ENCODE results near the gene LRRC59.

LRRC59 gene

DNA sequence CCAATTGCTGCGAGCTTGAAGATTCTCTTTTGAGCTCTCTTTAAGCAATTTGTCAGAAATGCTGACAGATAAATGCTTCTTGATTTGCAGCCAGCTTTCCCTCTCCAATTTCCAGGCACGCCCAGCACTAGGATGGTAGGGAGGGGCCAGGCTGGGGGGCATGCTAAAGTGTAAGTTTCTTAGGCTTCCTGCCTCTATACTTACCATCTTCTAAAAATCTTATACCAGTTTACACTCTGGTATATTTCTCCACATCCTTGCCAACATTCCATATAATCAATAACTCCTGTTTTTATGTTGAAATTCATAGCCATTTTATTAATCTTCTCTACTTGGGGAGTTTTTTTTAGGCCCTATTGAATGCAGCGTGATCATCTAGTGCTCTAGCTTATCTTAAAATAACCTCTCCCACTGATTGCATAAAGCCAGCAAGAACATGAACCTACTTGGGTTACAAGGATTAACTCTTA lies 46.2 kb upstream of the LRRC59 start:
- H3K36me3 ChIP-seq (ENCODE audit: control insufficient read depth in 1 of 2, insufficient read depth in 2 of 2, low read depth in 1 of 2, low read length in 2 of 2): peaks cover 0 to 6% of the 10 kb centered on the region in 2 experiments
- H3K27ac ChIP-seq (ENCODE audit: low read length, poor library complexity, severe bottlenecking): no peak overlapping the region
- peaks cover 16% of the 10 kb centered on the region for H3K79me1 ChIP-seq (replicated peaks; ENCODE audit: low read length, poor library complexity, severe bottlenecking)
- peaks cover 2% of the 10 kb centered on the region for H3K4me1 ChIP-seq (ENCODE audit: control insufficient read depth, insufficient read depth, low read depth, low read length)
- no peak overlapping the region for H2BK5ac ChIP-seq (ENCODE audit: low read depth, low read length, poor library complexity, severe bottlenecking)
- no peak overlapping the region for H2AFZ ChIP-seq (ENCODE audit: low read depth, low read length)
- H2BK12ac ChIP-seq (ENCODE audit: low read length in 2 of 2): no peak overlapping the region
- no peak overlapping the region for H3K14ac ChIP-seq (ENCODE audit: low read length in 2 of 2)
- H3K4me3 ChIP-seq (ENCODE audit: insufficient read depth in 1 of 2, low read depth in 1 of 2, low read length in 2 of 2): no peak overlapping the region
- H3K4me2 ChIP-seq (ENCODE audit: low read length, poor library complexity, severe bottlenecking): no peak overlapping the region
- no peaks in the 10 kb centered on the region for H3K27me3 ChIP-seq (ENCODE audit: control insufficient read depth in 1 of 2, insufficient read depth in 1 of 2, low read length in 2 of 2)
- no peak overlapping the region for H4K8ac ChIP-seq (ENCODE audit: low read length)
- H3K4ac ChIP-seq (ENCODE audit: low read depth in 1 of 2, low read length in 2 of 2): no peak overlapping the region
- H2BK120ac ChIP-seq (ENCODE audit: low read depth, low read length): no peak overlapping the region
- no peaks in the 10 kb centered on the region for H3K9me3 ChIP-seq (ENCODE audit: control insufficient read depth, low read length)
- DNase-seq: no peak
- H3K9ac ChIP-seq (ENCODE audit: low read length): no peak overlapping the region
- no peak overlapping the region for H2BK15ac ChIP-seq (ENCODE audit: low read depth, poor library complexity, severe bottlenecking)
- no peak overlapping the region for H3K23ac ChIP-seq (ENCODE audit: low read length in 2 of 2)
- 50% methylated on average over 3 of the region's 3 CpGs for WGBS
- H3K18ac ChIP-seq (ENCODE audit: low read depth in 1 of 2, low read length in 2 of 2): no peak overlapping the region
- no peak overlapping the region for H2AK5ac ChIP-seq (ENCODE audit: low read length, severe bottlenecking)
- no peak overlapping the region for H4K91ac ChIP-seq (ENCODE audit: low read length)

DNA sequence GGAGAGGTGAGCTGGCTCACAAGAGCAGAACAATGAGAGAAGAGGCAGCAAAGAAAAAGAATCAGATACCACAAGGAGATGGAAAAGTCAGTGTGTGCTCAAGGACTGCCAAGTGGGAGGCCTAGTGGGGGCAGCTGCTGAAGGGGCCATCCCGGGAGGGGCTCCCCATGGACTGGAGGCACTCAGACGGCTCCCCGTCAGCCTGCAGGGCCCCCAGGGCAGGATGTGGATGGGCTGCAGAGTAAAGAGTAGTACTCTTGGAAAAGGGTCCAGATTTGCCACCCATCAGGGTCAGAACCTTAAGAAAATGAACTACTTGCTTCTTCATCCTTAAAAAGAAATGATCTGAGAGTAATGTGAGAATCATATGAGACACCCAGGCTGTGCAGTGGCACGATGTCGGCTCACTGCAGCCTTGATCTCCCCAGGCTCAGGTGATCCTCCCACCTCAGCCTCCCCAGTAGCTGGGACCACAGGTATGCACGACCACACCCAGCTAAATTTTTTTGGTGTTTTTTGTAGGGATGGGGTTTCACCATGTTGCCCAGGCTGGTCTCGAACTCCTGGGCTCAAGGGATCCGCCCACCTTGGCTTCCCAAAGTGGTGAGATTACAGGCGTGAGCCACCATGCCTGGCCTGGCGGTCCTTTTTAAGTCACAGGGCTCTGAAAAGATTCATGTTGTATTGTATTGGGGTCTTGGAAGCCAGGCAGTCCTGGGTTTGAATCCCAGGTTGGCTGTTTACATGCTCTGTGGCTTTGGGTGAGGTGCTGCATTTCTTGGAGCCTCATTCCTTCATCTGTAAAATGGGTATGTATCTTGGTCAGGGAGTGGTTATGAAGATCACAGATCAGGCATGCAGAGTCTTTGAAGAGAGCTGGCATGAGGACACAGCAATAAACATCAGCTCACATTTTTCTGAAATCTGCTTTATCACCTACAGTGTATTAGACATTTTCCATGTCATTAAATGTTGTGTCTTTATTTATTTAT lies 43.8 kb upstream of the LRRC59 start:
- no peak overlapping the region for H4K91ac ChIP-seq (ENCODE audit: low read length)
- H3K14ac ChIP-seq (ENCODE audit: low read length in 2 of 2): no peak overlapping the region
- H3K18ac ChIP-seq (ENCODE audit: low read depth in 1 of 2, low read length in 2 of 2): no peak overlapping the region
- peaks cover 5 to 6% of the 10 kb centered on the region in 2 experiments for H3K36me3 ChIP-seq (ENCODE audit: control insufficient read depth in 1 of 2, insufficient read depth in 2 of 2, low read depth in 1 of 2, low read length in 2 of 2)
- DNase-seq: no peak
- no peak overlapping the region for H3K4me2 ChIP-seq (ENCODE audit: low read length, poor library complexity, severe bottlenecking)
- WGBS: 94% methylated on average over 8 of the region's 10 CpGs
- H3K27me3 ChIP-seq (ENCODE audit: control insufficient read depth in 1 of 2, insufficient read depth in 1 of 2, low read length in 2 of 2): no peaks in the 10 kb centered on the region
- H3K27ac ChIP-seq (ENCODE audit: low read length, poor library complexity, severe bottlenecking): no peak overlapping the region
- H2AFZ ChIP-seq (ENCODE audit: low read depth, low read length): no peak overlapping the region
- no peak overlapping the region for H2BK5ac ChIP-seq (ENCODE audit: low read depth, low read length, poor library complexity, severe bottlenecking)
- peaks cover 14% of the 10 kb centered on the region for H3K79me1 ChIP-seq (replicated peaks; ENCODE audit: low read length, poor library complexity, severe bottlenecking)
- H3K4me1 ChIP-seq (ENCODE audit: control insufficient read depth, insufficient read depth, low read depth, low read length): peaks cover 2% of the 10 kb centered on the region
- H4K8ac ChIP-seq (ENCODE audit: low read length): no peak overlapping the region
- H3K4me3 ChIP-seq (ENCODE audit: insufficient read depth in 1 of 2, low read depth in 1 of 2, low read length in 2 of 2): no peak overlapping the region
- no peak overlapping the region for H2AK5ac ChIP-seq (ENCODE audit: low read length, severe bottlenecking)
- H3K4ac ChIP-seq (ENCODE audit: low read depth in 1 of 2, low read length in 2 of 2): no peak overlapping the region
- H3K23ac ChIP-seq (ENCODE audit: low read length in 2 of 2): no peak overlapping the region
- no peak overlapping the region for H3K9ac ChIP-seq (ENCODE audit: low read length)
- H3K9me3 ChIP-seq (ENCODE audit: control insufficient read depth, low read length): no peaks in the 10 kb centered on the region
- H2BK15ac ChIP-seq (ENCODE audit: low read depth, poor library complexity, severe bottlenecking): no peak overlapping the region
- H2BK12ac ChIP-seq (ENCODE audit: low read length in 2 of 2): no peak overlapping the region
- H2BK120ac ChIP-seq (ENCODE audit: low read depth, low read length): no peak overlapping the region

DNA sequence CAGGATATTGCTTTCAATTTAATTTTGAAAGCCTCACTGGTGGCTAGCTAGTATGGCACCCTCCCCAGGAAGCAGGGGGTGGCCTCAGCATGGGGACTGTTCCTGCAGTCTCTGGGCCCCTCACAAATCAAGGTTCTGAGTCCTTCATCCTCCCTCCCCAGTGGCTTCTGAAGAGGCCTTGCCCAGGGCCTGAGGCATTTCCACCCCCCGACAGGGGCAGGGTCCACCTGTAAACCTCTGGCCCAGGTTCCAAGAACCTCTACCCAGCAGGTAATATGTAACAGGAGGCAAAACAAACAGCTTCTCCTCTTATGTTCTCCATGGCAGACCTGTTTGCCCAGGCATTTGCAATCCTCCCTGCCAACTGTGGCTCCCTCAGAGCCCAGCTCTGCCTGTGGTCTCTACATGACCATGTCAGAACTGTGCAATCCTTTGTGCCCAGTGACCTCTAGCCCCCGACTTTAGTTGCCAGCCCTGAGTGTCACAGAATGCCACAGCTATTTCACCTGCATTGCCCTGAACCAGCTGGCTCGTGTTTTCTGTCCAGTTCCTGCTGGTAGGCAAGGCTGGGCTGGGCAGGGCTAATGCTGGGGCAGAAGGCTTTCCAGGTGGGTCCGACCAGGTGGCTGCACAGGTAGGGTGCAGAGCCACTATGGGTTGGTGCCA lies 43.0 kb upstream of the LRRC59 start:
- no peaks in the 10 kb centered on the region for H3K9me3 ChIP-seq (ENCODE audit: control insufficient read depth, low read length)
- H3K79me1 ChIP-seq (replicated peaks; ENCODE audit: low read length, poor library complexity, severe bottlenecking): peaks cover 14% of the 10 kb centered on the region
- no peak overlapping the region for H2AFZ ChIP-seq (ENCODE audit: low read depth, low read length)
- H3K36me3 ChIP-seq (ENCODE audit: control insufficient read depth in 1 of 2, insufficient read depth in 2 of 2, low read depth in 1 of 2, low read length in 2 of 2): peaks cover 5 to 6% of the 10 kb centered on the region in 2 experiments
- no peak for DNase-seq
- H3K27ac ChIP-seq (ENCODE audit: low read length, poor library complexity, severe bottlenecking): no peak overlapping the region
- H3K4me3 ChIP-seq (ENCODE audit: insufficient read depth in 1 of 2, low read depth in 1 of 2, low read length in 2 of 2): no peak overlapping the region
- H3K18ac ChIP-seq (ENCODE audit: low read depth in 1 of 2, low read length in 2 of 2): no peak overlapping the region
- H3K4me2 ChIP-seq (ENCODE audit: low read length, poor library complexity, severe bottlenecking): no peak overlapping the region
- no peak overlapping the region for H2BK15ac ChIP-seq (ENCODE audit: low read depth, poor library complexity, severe bottlenecking)
- H2BK12ac ChIP-seq (ENCODE audit: low read length in 2 of 2): no peak overlapping the region
- H3K4ac ChIP-seq (ENCODE audit: low read depth in 1 of 2, low read length in 2 of 2): no peak overlapping the region
- no peak overlapping the region for H3K9ac ChIP-seq (ENCODE audit: low read length)
- 91% methylated on average over 4 of the region's 4 CpGs for WGBS
- H2BK5ac ChIP-seq (ENCODE audit: low read depth, low read length, poor library complexity, severe bottlenecking): no peak overlapping the region
- H2AK5ac ChIP-seq (ENCODE audit: low read length, severe bottlenecking): no peak overlapping the region
- no peaks in the 10 kb centered on the region for H3K27me3 ChIP-seq (ENCODE audit: control insufficient read depth in 1 of 2, insufficient read depth in 1 of 2, low read length in 2 of 2)
- peaks cover 2% of the 10 kb centered on the region for H3K4me1 ChIP-seq (ENCODE audit: control insufficient read depth, insufficient read depth, low read depth, low read length)
- no peak overlapping the region for H2BK120ac ChIP-seq (ENCODE audit: low read depth, low read length)
- H4K8ac ChIP-seq (ENCODE audit: low read length): no peak overlapping the region
- H3K23ac ChIP-seq (ENCODE audit: low read length in 2 of 2): no peak overlapping the region
- no peak overlapping the region for H3K14ac ChIP-seq (ENCODE audit: low read length in 2 of 2)
- no peak overlapping the region for H4K91ac ChIP-seq (ENCODE audit: low read length)

DNA sequence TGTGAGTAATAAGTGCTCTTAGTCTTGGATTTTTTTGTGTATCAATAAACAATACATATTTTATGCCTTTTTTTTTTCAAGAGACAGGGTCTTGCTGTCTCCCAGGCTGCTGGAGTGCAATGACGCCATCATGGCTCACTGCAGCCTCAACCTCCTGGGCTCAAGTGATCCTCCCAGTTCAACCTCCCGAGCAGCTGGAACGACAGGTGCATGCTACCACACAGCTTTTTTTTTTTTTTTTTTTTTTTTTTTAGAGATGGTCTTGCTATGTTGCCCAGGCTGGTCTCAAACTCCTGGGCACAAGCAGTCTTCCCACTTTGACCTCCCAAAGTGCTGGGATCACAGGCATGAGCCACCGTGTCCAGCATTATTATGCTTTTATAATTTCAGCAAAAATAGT lies 41.7 kb upstream of the LRRC59 start:
- Histone ChIP-seq H3K36me3 (ENCODE audit: control insufficient read depth in 1 of 2, insufficient read depth in 2 of 2, low read depth in 1 of 2, low read length in 2 of 2) (peaks cover 5 to 6% of the 10 kb centered on the region in 2 experiments), H3K4me2 (ENCODE audit: low read length, poor library complexity, severe bottlenecking) (no peak overlapping the region), H2BK5ac (ENCODE audit: low read depth, low read length, poor library complexity, severe bottlenecking) (no peak overlapping the region), H3K14ac (ENCODE audit: low read length in 2 of 2) (no peak overlapping the region), H2BK15ac (ENCODE audit: low read depth, poor library complexity, severe bottlenecking) (no peak overlapping the region), H3K4me1 (ENCODE audit: control insufficient read depth, insufficient read depth, low read depth, low read length) (peaks cover 2% of the 10 kb centered on the region), H2BK120ac (ENCODE audit: low read depth, low read length) (no peak overlapping the region), H2AK5ac (ENCODE audit: low read length, severe bottlenecking) (no peak overlapping the region), H3K23ac (ENCODE audit: low read length in 2 of 2) (no peak overlapping the region), H3K9me3 (ENCODE audit: control insufficient read depth, low read length) (no peaks in the 10 kb centered on the region), H3K4me3 (ENCODE audit: insufficient read depth in 1 of 2, low read depth in 1 of 2, low read length in 2 of 2) (no peak overlapping the region), H3K27ac (ENCODE audit: low read length, poor library complexity, severe bottlenecking) (no peak overlapping the region), H3K9ac (ENCODE audit: low read length) (no peak overlapping the region), H2AFZ (ENCODE audit: low read depth, low read length) (no peak overlapping the region), H3K79me1 (replicated peaks; ENCODE audit: low read length, poor library complexity, severe bottlenecking) (peaks cover 16% of the 10 kb centered on the region), H2BK12ac (ENCODE audit: low read length in 2 of 2) (no peak overlapping the region), H3K18ac (ENCODE audit: low read depth in 1 of 2, low read length in 2 of 2) (no peak overlapping the region), H3K4ac (ENCODE audit: low read depth in 1 of 2, low read length in 2 of 2) (no peak overlapping the region), H3K27me3 (ENCODE audit: control insufficient read depth in 1 of 2, insufficient read depth in 1 of 2, low read length in 2 of 2) (no peaks in the 10 kb centered on the region), H4K91ac (ENCODE audit: low read length) (no peak overlapping the region), H4K8ac (ENCODE audit: low read length) (no peak overlapping the region)
- WGBS: 100% methylated on average over 1 of the region's 4 CpGs
- no peak for DNase-seq

Measured in mesenchymal stem cell (in vitro differentiated cells and primary cell).